A549 (cell line): ENCODE data around the gene P3R3URF. TPM values are rescaled to one million over a fixed set of nuclear protein-coding genes. Genes with fewer than 3 reads are reported as not detected.

Experiments used
- ATAC-seq, 2 experiments: fragments of 200-7000 bp in 1 of 2; fragments of >200 bp in 1 of 2; cut with Nextera tagmentation in 1 of 2; cut with Tn5 transposase in 1 of 2; 3 replicates each; pipeline versions ENCODE4 v1.8.0 to v1.9.1; 2018 to 2020; ENCODE audit warnings: mild to moderate bottlenecking in 1 of 2, moderate library complexity in 1 of 2
- CTCF ChIA-PET: fragments of 300-600 bp; sonication (Branson Sonifier 250); formaldehyde crosslinking; extraction: SDS; loops from one replicate; lab custom pipeline; 2021; ENCODE audit warnings: antibody characterized with exemption, inconsistent platforms; lab: Yijun Ruan, JAX
- POLR2A ChIA-PET: fragments of 350-600 bp; formaldehyde crosslinking; extraction: SDS; loops from one replicate; lab custom pipeline; 2021; ENCODE audit warnings: antibody characterized with exemption, inconsistent platforms; lab: Yijun Ruan, JAX
- DNase-seq, 2 experiments: peaks; one replicate each; pipeline versions ENCODE4 v3.0.0 to v3.0.0-alpha.2; 2011 to 2016; ENCODE audit warnings: low read depth in 1 of 2, low spot score in 1 of 2
- FAIRE-seq: peaks from 2 replicates; lab custom pipeline; 2011; peaks lifted over from hg19 to GRCh38; lab: Jason Lieb, UNC
- H3K27ac ChIP-seq, 2 experiments: fragments of >200 bp; sonication (Bioruptor Twin); formaldehyde crosslinking; 3 replicates each; pipeline ENCODE4 v1.5.1; 2016 to 2017
- H3K4me1 ChIP-seq: fragments of >200 bp; sonication (Bioruptor Twin); formaldehyde crosslinking; 3 replicates; pipeline ENCODE4 v1.6.1; 2016
- H3K4me2 ChIP-seq: fragments of >200 bp; sonication (Bioruptor Twin); formaldehyde crosslinking; 3 replicates; pipeline ENCODE4 v1.6.1; 2016
- H3K4me3 ChIP-seq: fragments of >200 bp; sonication (Bioruptor Twin); formaldehyde crosslinking; 3 replicates; pipeline ENCODE4 v1.5.1; 2016
- H3K9me3 ChIP-seq: fragments of >200 bp; sonication (Bioruptor Twin); formaldehyde crosslinking; 3 replicates; pipeline ENCODE4 v1.6.1; 2016
- BHLHE40 ChIP-seq: IDR thresholded peaks from 2 replicates; pipeline ENCODE4 v1.6.1; 2012; ENCODE audit warnings: low read depth, low read length, inconsistent platforms
- CBX2 ChIP-seq: fragments of 200-600 bp; sonication (generic); IDR thresholded peaks from 2 replicates; pipeline ENCODE4 v1.6.1; 2016; ENCODE audit warnings: low read depth, mild to moderate bottlenecking, borderline replicate concordance
- CBX8 ChIP-seq: fragments of 200-600 bp; sonication (generic); IDR thresholded peaks from 2 replicates; pipeline ENCODE4 v1.6.1; 2016
- CHD2 ChIP-seq: fragments of 150-350 bp; IDR thresholded peaks from 2 replicates; pipeline ENCODE4 v1.6.1; 2014; ENCODE audit warnings: low read length; ENCODE audit not compliant: partially characterized antibody
- EHF ChIP-seq: fragments of 250-450 bp; sonication (Bioruptor Pico); IDR thresholded peaks from 2 replicates; pipeline ENCODE4 v1.5.0; 2020; ENCODE audit warnings: mild to moderate bottlenecking
- EP300 ChIP-seq, 2 experiments: fragments of >200 bp; sonication (Bioruptor Twin); formaldehyde crosslinking; IDR thresholded peaks; 2 replicates in 1 of 2; 3 replicates in 1 of 2; pipeline ENCODE4 v1.6.1; 2016 to 2017
- FOXS1 ChIP-seq: fragments of 250-450 bp; sonication (Bioruptor Pico); IDR thresholded peaks from 2 replicates; pipeline ENCODE4 v1.5.0; 2020; ENCODE audit warnings: mild to moderate bottlenecking, moderate library complexity
- HOXA7 ChIP-seq: fragments of 250-450 bp; sonication (Bioruptor Pico); IDR thresholded peaks from 2 replicates; pipeline ENCODE4 v1.5.0; 2020; ENCODE audit warnings: mild to moderate bottlenecking, moderate library complexity
- NR3C1 ChIP-seq: fragments of >200 bp; sonication (Bioruptor Twin); formaldehyde crosslinking; IDR thresholded peaks from 3 replicates; pipeline ENCODE4 v1.6.1; 2017
- PHF8 ChIP-seq: fragments of 200-600 bp; sonication (generic); IDR thresholded peaks from 2 replicates; pipeline ENCODE4 v1.6.1; 2016; ENCODE audit warnings: low read depth, mild to moderate bottlenecking, antibody characterized with exemption, moderate library complexity, borderline replicate concordance
- POLR2A ChIP-seq: IDR thresholded peaks from 2 replicates; pipeline ENCODE4 v1.6.1; 2012; ENCODE audit warnings: mild to moderate bottlenecking, low read length
- POLR2AphosphoS2 ChIP-seq: conservative IDR thresholded peaks from 2 replicates; pipeline ENCODE4 v1.6.1; 2012; ENCODE audit warnings: low read length, improper control_type of control experiment, inconsistent platforms
- RARB ChIP-seq: fragments of 250-450 bp; sonication (Bioruptor Pico); IDR thresholded peaks from 2 replicates; pipeline ENCODE4 v1.8.0; 2021; ENCODE audit warnings: mild to moderate bottlenecking, moderate library complexity
- RCOR1 ChIP-seq: fragments of 150-350 bp; IDR thresholded peaks from 2 replicates; pipeline ENCODE4 v1.6.1; 2014; ENCODE audit warnings: antibody characterized with exemption, low read length, low read depth
- RNF2 ChIP-seq: fragments of 200-600 bp; sonication (generic); IDR thresholded peaks from 2 replicates; pipeline ENCODE4 v1.6.1; 2016; ENCODE audit warnings: low read depth, mild to moderate bottlenecking, antibody characterized with exemption, moderate library complexity, borderline replicate concordance
- SREBF2 ChIP-seq: fragments of 450-650 bp; IDR thresholded peaks from 2 replicates; pipeline ENCODE4 v1.6.1; 2014; ENCODE audit warnings: mild to moderate bottlenecking, moderate library complexity
- TFCP2L1 ChIP-seq: fragments of 250-450 bp; sonication (Bioruptor Pico); IDR thresholded peaks from 2 replicates; pipeline ENCODE4 v1.5.0; 2021; ENCODE audit warnings: mild to moderate bottlenecking
- ZFP36 ChIP-seq: fragments of 450-650 bp; IDR thresholded peaks from 2 replicates; pipeline ENCODE4 v1.6.1; 2014; ENCODE audit warnings: borderline replicate concordance; ENCODE audit not compliant: partially characterized antibody
- ZSCAN20 ChIP-seq: fragments of 250-450 bp; sonication (Bioruptor Pico); IDR thresholded peaks from 2 replicates; pipeline ENCODE4 v1.8.0; 2022; ENCODE audit warnings: mild to moderate bottlenecking, moderate library complexity
- WGBS: methylation state at CpG from one replicate; pipeline ENCODE4 v1.1.6; 2017; ENCODE audit errors: missing lambda C conversion rate; 5-methylcytosine and 5-hydroxymethylcytosine counted together
- polyA plus RNA-seq, 4 experiments: library from polyadenylated mRNA; depleted of rRNA in 3 of 4; stranded (reverse); fragments of >200 nt; fragmentation: RNase III in 1 of 4; extraction: RNeasy Plus Mini Kit Qiagen cat#74134 plus additional on column Dnase treatment in 1 of 4; gene quantifications; 2 replicates in 3 of 4; 3 replicates in 1 of 4; pipeline ENCODE4 v1.2.3, GENCODE V29; 2011 to 2017
- TF ChIP-seq, protein P1 (sequence below): fragments of >200 bp; sonication (Bioruptor Twin); formaldehyde crosslinking; IDR thresholded peaks from 3 replicates; pipeline ENCODE4 v1.5.1; 2016
- TF ChIP-seq, protein P2 (sequence below): fragments of 450-650 bp; IDR thresholded peaks from 2 replicates; pipeline ENCODE4 v1.6.1; 2014; ENCODE audit warnings: antibody characterized with exemption
- TF ChIP-seq, protein P3 (sequence below): IDR thresholded peaks from 2 replicates; pipeline ENCODE4 v1.6.1; 2012
- TF ChIP-seq, protein P4 (sequence below): fragments of >200 bp; sonication (Bioruptor Twin); formaldehyde crosslinking; IDR thresholded peaks from 3 replicates; pipeline ENCODE4 v1.6.1; 2016

The P3R3URF gene
- polyA plus RNA-seq, 2 of the 4 experiments (the other 2 are of a cell fraction), result not detected

DNA sequence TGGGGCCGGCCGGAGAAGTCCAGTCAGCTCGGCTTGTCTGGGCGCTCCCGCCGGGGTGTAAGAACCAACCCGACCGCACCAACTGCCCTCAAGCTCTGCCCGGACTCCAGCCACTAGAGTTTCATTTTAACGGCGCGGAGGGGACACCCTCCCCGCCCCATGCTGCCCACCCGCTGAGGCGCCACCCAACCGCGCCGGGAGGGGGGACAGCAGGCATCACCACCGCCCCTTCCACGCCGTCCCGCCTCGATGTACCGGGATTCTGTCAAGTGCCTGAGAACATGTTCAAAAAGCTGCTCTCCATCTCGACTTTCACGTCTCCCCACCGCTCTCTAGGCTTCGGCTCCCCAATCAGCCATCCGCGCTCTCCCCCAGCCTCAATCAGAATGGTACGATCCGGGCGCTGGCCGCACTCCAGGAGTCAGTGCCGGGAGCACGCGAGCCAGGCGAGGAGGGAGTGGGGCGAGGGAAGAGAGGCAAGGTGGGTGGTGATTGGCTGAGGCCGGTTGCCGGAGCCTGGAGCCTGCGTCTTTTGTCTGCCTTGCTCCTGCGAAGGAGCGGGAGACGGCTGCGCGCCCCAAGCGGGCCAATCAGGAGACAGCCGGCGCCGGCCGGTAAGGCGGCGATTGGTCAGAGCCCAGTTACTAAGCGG is 43.6 kb downstream of the P3R3URF start, which contains the start of gene PIK3R3 (continued):
- TF ChIP-seq, protein P1, sequence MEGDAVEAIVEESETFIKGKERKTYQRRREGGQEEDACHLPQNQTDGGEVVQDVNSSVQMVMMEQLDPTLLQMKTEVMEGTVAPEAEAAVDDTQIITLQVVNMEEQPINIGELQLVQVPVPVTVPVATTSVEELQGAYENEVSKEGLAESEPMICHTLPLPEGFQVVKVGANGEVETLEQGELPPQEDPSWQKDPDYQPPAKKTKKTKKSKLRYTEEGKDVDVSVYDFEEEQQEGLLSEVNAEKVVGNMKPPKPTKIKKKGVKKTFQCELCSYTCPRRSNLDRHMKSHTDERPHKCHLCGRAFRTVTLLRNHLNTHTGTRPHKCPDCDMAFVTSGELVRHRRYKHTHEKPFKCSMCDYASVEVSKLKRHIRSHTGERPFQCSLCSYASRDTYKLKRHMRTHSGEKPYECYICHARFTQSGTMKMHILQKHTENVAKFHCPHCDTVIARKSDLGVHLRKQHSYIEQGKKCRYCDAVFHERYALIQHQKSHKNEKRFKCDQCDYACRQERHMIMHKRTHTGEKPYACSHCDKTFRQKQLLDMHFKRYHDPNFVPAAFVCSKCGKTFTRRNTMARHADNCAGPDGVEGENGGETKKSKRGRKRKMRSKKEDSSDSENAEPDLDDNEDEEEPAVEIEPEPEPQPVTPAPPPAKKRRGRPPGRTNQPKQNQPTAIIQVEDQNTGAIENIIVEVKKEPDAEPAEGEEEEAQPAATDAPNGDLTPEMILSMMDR, result no peak
- TF ChIP-seq, protein P2, sequence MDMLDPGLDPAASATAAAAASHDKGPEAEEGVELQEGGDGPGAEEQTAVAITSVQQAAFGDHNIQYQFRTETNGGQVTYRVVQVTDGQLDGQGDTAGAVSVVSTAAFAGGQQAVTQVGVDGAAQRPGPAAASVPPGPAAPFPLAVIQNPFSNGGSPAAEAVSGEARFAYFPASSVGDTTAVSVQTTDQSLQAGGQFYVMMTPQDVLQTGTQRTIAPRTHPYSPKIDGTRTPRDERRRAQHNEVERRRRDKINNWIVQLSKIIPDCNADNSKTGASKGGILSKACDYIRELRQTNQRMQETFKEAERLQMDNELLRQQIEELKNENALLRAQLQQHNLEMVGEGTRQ, result no peak
- TF ChIP-seq FOXS1 (CRISPR knock-in tag), result no peak
- TF ChIP-seq ZSCAN20 (CRISPR knock-in tag), result no peak

DNA sequence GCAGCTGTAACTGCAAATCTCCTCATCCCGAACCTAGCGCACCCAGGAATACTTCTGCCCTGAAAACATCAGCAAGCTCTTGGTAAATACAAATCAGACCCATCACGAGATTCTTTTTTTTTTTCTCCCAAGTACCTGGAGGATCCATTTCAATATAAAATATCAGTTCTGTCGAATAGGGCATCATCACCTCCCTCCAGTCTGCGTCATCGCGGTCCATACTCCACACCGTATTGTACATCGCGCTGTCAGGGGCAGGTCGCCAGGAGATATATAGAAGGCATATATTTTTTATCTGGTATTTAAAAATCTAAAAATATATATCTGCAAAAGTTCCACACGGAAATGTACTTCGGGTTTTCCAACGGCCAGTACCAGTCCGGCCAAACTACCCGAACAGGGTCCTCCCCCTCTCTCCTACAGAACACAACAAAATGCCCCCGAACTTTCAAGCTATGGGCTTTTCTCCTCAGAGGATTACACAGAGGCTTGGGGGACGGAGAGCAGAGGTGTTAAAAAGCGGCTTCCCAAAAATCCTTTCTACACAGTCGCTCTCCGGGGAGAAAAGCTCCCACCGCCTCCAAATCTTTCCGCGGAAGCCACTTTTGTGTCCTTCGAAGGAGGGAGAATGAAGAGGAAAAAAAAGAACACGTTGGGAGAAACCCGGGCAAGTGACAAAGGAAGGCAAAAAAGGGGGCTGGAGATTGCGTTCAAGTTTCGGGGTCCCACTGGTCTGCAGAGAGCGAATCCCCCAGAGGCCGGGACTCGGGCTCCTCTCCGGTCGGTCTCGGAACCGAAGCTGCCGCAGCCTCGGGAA is 44.4 kb downstream of the P3R3URF start:
- Histone ChIP-seq H3K27ac (peak overlapping the region; percentile 90 to 99), H3K4me2 (peak overlapping the region; percentile 87), H3K4me3 (peak overlapping the region; percentile 84), H3K4me1 (peaks cover 34% of the 10 kb centered on the region), H3K9me3 (no peaks in the 10 kb centered on the region)
- no peak for TF ChIP-seq POLR2A
- peak; percentile 64 for TF ChIP-seq PHF8
- no peak for TF ChIP-seq EP300 (IDR thresholded peaks at IDR 0.05)
- peak; percentile 34; the same call in 1 of the 2 replicates for TF ChIP-seq RNF2
- POLR2A ChIA-PET, result interaction anchor here (0.6 to 1.2 kb wide), 5 partner anchors 8 to 327 kb away, joined by 3 to 7 read pairs (median 4); partner anchors contain the start of gene TSPAN1
- FAIRE-seq (no peak), DNase-seq (peak in 1 of 2 experiments; percentile 1), ATAC-seq (peak in 1 of 2 experiments; percentile 27; a peak in 3 of 6 replicates)
- 1% methylated on average over 35 of the region's 38 CpGs for WGBS
- CTCF ChIA-PET, result interaction anchor here (0.7 to 1.1 kb wide), 3 partner anchors 15 to 97 kb away, joined by 3 read pairs; no protein-coding TSS in a partner anchor

DNA sequence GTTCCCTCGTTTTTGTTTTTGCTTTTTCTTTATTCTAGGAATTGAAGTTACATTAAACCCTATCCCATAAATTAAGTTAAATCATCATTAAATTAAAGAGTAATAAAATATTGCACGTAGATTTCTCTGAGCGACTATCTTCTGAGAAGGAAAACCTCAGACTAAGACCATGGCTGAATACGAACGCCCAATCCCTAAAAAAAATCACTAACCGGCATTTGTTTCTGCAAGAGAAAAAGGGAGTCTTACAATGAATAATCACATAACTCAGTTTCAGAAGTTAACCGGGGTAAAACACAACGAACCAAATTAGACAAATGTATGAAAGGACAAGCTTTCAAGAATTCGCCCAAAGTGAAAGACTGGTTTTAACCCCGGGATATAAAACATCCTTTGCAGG is 45.2 kb downstream of the P3R3URF start:
- no peak for FAIRE-seq
- POLR2A ChIA-PET, result no interaction called here
- 24% methylated on average over 10 of the region's 10 CpGs for WGBS
- H3K9me3 ChIP-seq, result no peaks in the 10 kb centered on the region
- ATAC-seq, result no peak
- H3K27ac ChIP-seq, result no peak overlapping the region; a peak in 1 of 6 replicates
- peaks cover 31% of the 10 kb centered on the region for H3K4me1 ChIP-seq
- TF ChIP-seq RCOR1 (no peak), BHLHE40 (no peak), FOXS1 (CRISPR knock-in tag) (no peak), SREBF2 (no peak), EHF (CRISPR knock-in tag) (no peak), HOXA7 (CRISPR knock-in tag) (no peak), POLR2AphosphoS2 (no peak), ZFP36 (no peak), NR3C1 (no peak), CBX2 (no peak), CBX8 (no peak), CHD2 (no peak), RARB (CRISPR knock-in tag) (no peak), POLR2A (no peak), ZSCAN20 (CRISPR knock-in tag) (no peak), TFCP2L1 (CRISPR knock-in tag) (no peak)
- TF ChIP-seq, protein P1, result no peak
- TF ChIP-seq, protein P3, sequence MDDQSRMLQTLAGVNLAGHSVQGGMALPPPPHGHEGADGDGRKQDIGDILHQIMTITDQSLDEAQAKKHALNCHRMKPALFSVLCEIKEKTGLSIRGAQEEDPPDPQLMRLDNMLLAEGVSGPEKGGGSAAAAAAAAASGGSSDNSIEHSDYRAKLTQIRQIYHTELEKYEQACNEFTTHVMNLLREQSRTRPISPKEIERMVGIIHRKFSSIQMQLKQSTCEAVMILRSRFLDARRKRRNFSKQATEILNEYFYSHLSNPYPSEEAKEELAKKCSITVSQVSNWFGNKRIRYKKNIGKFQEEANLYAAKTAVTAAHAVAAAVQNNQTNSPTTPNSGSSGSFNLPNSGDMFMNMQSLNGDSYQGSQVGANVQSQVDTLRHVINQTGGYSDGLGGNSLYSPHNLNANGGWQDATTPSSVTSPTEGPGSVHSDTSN, result no peak
- TF ChIP-seq, protein P4, sequence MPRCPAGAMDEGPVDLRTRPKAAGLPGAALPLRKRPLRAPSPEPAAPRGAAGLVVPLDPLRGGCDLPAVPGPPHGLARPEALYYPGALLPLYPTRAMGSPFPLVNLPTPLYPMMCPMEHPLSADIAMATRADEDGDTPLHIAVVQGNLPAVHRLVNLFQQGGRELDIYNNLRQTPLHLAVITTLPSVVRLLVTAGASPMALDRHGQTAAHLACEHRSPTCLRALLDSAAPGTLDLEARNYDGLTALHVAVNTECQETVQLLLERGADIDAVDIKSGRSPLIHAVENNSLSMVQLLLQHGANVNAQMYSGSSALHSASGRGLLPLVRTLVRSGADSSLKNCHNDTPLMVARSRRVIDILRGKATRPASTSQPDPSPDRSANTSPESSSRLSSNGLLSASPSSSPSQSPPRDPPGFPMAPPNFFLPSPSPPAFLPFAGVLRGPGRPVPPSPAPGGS, result no peak
- TF ChIP-seq, all 56 proteins: peak for 0
- peak overlapping the region; percentile 87 for H3K4me2 ChIP-seq
- CTCF ChIA-PET, result interaction anchor here (0.7 to 1.1 kb wide), 2 partner anchors 14 to 50 kb away, joined by 3 read pairs; no protein-coding TSS in a partner anchor
- H3K4me3 ChIP-seq, result peak overlapping the region; percentile 84
- no peak for DNase-seq
